Measurements from ENCODE around the gene ACSL4.
A peak's percentile ranks its signal among the peaks of the same experiment; 100 is the strongest.
"Not testable (repeated sequence)": the region's sequence is repeated elsewhere in the genome, so short reads cannot be mapped to it uniquely, and the experiment has no call there.

ACSL4 gene

DNA sequence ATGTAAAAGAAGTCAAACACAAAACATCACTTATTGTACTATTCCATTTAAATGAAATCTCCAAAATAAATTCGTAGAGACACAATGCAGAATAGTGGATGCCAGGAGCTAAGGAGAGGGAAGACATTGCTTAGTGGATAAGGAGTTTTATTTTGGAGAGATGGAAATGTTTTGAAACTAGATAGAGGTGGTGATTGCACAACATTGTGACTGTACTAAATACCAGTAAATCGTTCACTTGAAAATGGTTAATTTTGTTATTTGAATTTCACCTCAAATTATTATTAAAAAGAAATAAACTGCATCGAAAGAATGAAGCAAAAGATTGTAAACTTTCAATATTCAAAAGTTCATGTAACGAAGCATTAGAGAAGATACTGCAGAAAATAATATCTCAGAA lies 9.7 kb upstream of the ACSL4 start:
- Histone ChIP-seq H3K9me3 (ENCODE audit: insufficient read depth, low read depth, low read length) (no peaks in the 10 kb centered on the region), H3F3A (ENCODE audit: low read depth) (no peaks in the 10 kb centered on the region), H2AFZ (ENCODE audit: low read length) (no peak overlapping the region), H3K9me2 (replicated peaks; ENCODE audit: low read depth, low read length) (no peaks in the 10 kb centered on the region), H4K20me1 (ENCODE audit: insufficient read depth, low read length, poor library complexity, severe bottlenecking) (no peaks in the 10 kb centered on the region), H3K4me3 (ENCODE audit: low read length, poor library complexity, severe bottlenecking) (no peak overlapping the region), H3K27me3 (ENCODE audit: insufficient read depth, low read length, poor library complexity, severe bottlenecking) (no peaks in the 10 kb centered on the region), H3K79me2 (ENCODE audit: insufficient read depth, low read length) (no peaks in the 10 kb centered on the region), H3K4me2 (ENCODE audit: low read depth, low read length, poor library complexity, severe bottlenecking) (no peak overlapping the region), H3K36me3 (ENCODE audit: insufficient read depth, low read length) (no peaks in the 10 kb centered on the region), H3K9ac (ENCODE audit: low read depth, low read length, poor library complexity, severe bottlenecking) (no peak overlapping the region), H3K4me1 (ENCODE audit: insufficient read depth, low read length, poor library complexity, severe bottlenecking) (no peaks in the 10 kb centered on the region)
- TF ChIP-seq CTCF (conservative IDR thresholded peaks at IDR 0.05; ENCODE audit: low read length) (no peak), EZH2phosphoT487 (IDR thresholded peaks at IDR 0.05; ENCODE audit: borderline replicate concordance) (no peak)

DNA sequence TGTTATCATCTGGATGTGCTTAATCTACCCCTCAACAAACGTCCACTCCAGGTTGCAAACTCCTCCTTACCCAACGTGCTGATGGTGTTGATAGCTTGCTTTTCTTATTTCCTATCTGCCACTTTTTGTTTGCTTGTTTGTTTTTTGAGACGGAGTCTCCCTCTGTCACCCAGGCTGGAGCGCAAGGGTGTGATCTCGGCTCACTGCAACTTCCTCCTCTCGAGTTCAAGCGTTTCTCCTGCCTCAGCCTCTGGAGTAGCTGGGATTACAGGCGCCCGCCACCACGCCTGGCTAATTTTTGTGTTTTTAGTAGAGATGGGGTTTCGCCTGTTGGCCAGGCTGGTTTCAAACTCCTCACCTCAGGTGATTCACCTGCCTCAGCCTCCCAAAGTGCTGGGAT lies 7.8 kb upstream of the ACSL4 start:
- not testable (repeated sequence) for H3K27me3 ChIP-seq (ENCODE audit: insufficient read depth, low read length, poor library complexity, severe bottlenecking); H3F3A ChIP-seq (ENCODE audit: low read depth); H3K9me3 ChIP-seq (ENCODE audit: insufficient read depth, low read depth, low read length); H3K4me2 ChIP-seq (ENCODE audit: low read depth, low read length, poor library complexity, severe bottlenecking); H3K79me2 ChIP-seq (ENCODE audit: insufficient read depth, low read length); H4K20me1 ChIP-seq (ENCODE audit: insufficient read depth, low read length, poor library complexity, severe bottlenecking); H3K9me2 ChIP-seq (replicated peaks; ENCODE audit: low read depth, low read length); H3K9ac ChIP-seq (ENCODE audit: low read depth, low read length, poor library complexity, severe bottlenecking); H3K4me1 ChIP-seq (ENCODE audit: insufficient read depth, low read length, poor library complexity, severe bottlenecking); H2AFZ ChIP-seq (ENCODE audit: low read length); H3K4me3 ChIP-seq (ENCODE audit: low read length, poor library complexity, severe bottlenecking); H3K36me3 ChIP-seq (ENCODE audit: insufficient read depth, low read length)

GRCh38 chrX:109740433-109740809 lies 7.4 kb upstream of the ACSL4 start:
- Histone ChIP-seq H3K27me3 (ENCODE audit: insufficient read depth, low read length, poor library complexity, severe bottlenecking) (no peaks in the 10 kb centered on the region), H3K4me2 (ENCODE audit: low read depth, low read length, poor library complexity, severe bottlenecking) (no peak overlapping the region), H4K20me1 (ENCODE audit: insufficient read depth, low read length, poor library complexity, severe bottlenecking) (no peaks in the 10 kb centered on the region), H3F3A (ENCODE audit: low read depth) (no peaks in the 10 kb centered on the region), H3K9me3 (ENCODE audit: insufficient read depth, low read depth, low read length) (no peaks in the 10 kb centered on the region), H3K9me2 (replicated peaks; ENCODE audit: low read depth, low read length) (no peaks in the 10 kb centered on the region), H3K4me1 (ENCODE audit: insufficient read depth, low read length, poor library complexity, severe bottlenecking) (no peaks in the 10 kb centered on the region), H3K36me3 (ENCODE audit: insufficient read depth, low read length) (no peaks in the 10 kb centered on the region), H3K9ac (ENCODE audit: low read depth, low read length, poor library complexity, severe bottlenecking) (no peak overlapping the region), H3K4me3 (ENCODE audit: low read length, poor library complexity, severe bottlenecking) (no peak overlapping the region), H2AFZ (ENCODE audit: low read length) (0 out of 2 replicates have a peak overlapping the region, but pooled peaks have one; percentile 26), H3K79me2 (ENCODE audit: insufficient read depth, low read length) (no peaks in the 10 kb centered on the region)
- TF ChIP-seq EZH2phosphoT487 (IDR thresholded peaks at IDR 0.05; ENCODE audit: borderline replicate concordance) (no peak), CTCF (conservative IDR thresholded peaks at IDR 0.05; ENCODE audit: low read length) (no peak)

- H3K9ac ChIP-seq (ENCODE audit: low read depth, low read length, poor library complexity, severe bottlenecking) = no peak overlapping the region
- no peaks in the 10 kb centered on the region for H3F3A ChIP-seq (ENCODE audit: low read depth)
- H3K36me3 ChIP-seq (ENCODE audit: insufficient read depth, low read length) = no peaks in the 10 kb centered on the region
- H3K4me3 ChIP-seq (ENCODE audit: low read length, poor library complexity, severe bottlenecking) = no peak overlapping the region
- TF ChIP-seq CTCF (conservative IDR thresholded peaks at IDR 0.05; ENCODE audit: low read length) (no peak), EZH2phosphoT487 (IDR thresholded peaks at IDR 0.05; ENCODE audit: borderline replicate concordance) (no peak)
- H3K79me2 ChIP-seq (ENCODE audit: insufficient read depth, low read length) = no peaks in the 10 kb centered on the region
- no peaks in the 10 kb centered on the region for H3K9me2 ChIP-seq (replicated peaks; ENCODE audit: low read depth, low read length)
- no peaks in the 10 kb centered on the region for H4K20me1 ChIP-seq (ENCODE audit: insufficient read depth, low read length, poor library complexity, severe bottlenecking)
- peaks cover 4% of the 10 kb centered on the region for H3K4me1 ChIP-seq (ENCODE audit: insufficient read depth, low read length, poor library complexity, severe bottlenecking)
- no peaks in the 10 kb centered on the region for H3K27me3 ChIP-seq (ENCODE audit: insufficient read depth, low read length, poor library complexity, severe bottlenecking)
- no peaks in the 10 kb centered on the region for H3K9me3 ChIP-seq (ENCODE audit: insufficient read depth, low read depth, low read length)
- no peak overlapping the region for H3K4me2 ChIP-seq (ENCODE audit: low read depth, low read length, poor library complexity, severe bottlenecking)
- H2AFZ ChIP-seq (ENCODE audit: low read length) = 0 out of 2 replicates have a peak overlapping the region, but pooled peaks have one; percentile 26
Measured at GRCh38 chrX:109739625-109740432, 6.8 kb upstream of the ACSL4 start.

All from Loucy (cell line).